OCI-LY3 (cell line): ENCODE data around the gene ARPP19.
"Not testable (repeated sequence)": the region's sequence is repeated elsewhere in the genome, so short reads cannot be mapped to it uniquely, and the experiment has no call there.

Experiments used
- H2AFZ ChIP-seq: fragments of 200-600, 300-600 bp; shearing (Covaris generic); 2 replicates; pipeline ENCODE4 v1.6.0; 2014; ENCODE audit warnings: antibody characterized with exemption, low read depth, low read length
- H3K27ac ChIP-seq: fragments of 200-600, 300-600 bp; sonication (generic); 2 replicates; pipeline ENCODE4 v1.5.1; 2014; ENCODE audit warnings: mild to moderate bottlenecking, low read length, moderate library complexity, mixed read lengths
- H3K27me3 ChIP-seq: fragments of 200-600, 300-600 bp; sonication (generic); 2 replicates; pipeline ENCODE4 v1.6.1; 2014; ENCODE audit warnings: low read depth, low read length, mixed read lengths
- H3K36me3 ChIP-seq: fragments of 200-600, 300-600 bp; sonication (generic); replicated peaks from 2 replicates; pipeline ENCODE3; 2014; ENCODE audit warnings: low read depth, low read length, mixed read lengths
- H3K4me1 ChIP-seq: fragments of 300-600, 200-600 bp; sonication (generic); 2 replicates; pipeline ENCODE4 v1.6.1; 2014; ENCODE audit warnings: low read length, mixed read lengths
- H3K4me2 ChIP-seq: fragments of 200-600, 300-600 bp; sonication (generic); 2 replicates; pipeline ENCODE4 v1.6.1; 2014; ENCODE audit warnings: low read length, mixed read lengths
- H3K4me3 ChIP-seq: fragments of 300-600, 200-600 bp; sonication (generic); 2 replicates; pipeline ENCODE4 v1.5.1; 2014; ENCODE audit warnings: antibody characterized with exemption, mild to moderate bottlenecking, low read length, moderate library complexity
- H3K79me2 ChIP-seq: fragments of 300-600, 200-600 bp; shearing (Covaris generic); 2 replicates; pipeline ENCODE4 v1.6.1; 2014; ENCODE audit warnings: mild to moderate bottlenecking, low read length, mixed read lengths
- H3K9ac ChIP-seq: fragments of 300-600, 200-600 bp; shearing (Covaris generic); 2 replicates; pipeline ENCODE4 v1.6.0; 2014; ENCODE audit warnings: mild to moderate bottlenecking, low read length, moderate library complexity
- H3K9me3 ChIP-seq: fragments of 200-600, 300-600 bp; shearing (Covaris generic); 2 replicates; pipeline ENCODE4 v1.6.1; 2014; ENCODE audit warnings: low read length, mixed read lengths; ENCODE audit not compliant: insufficient read depth
- H4K20me1 ChIP-seq: fragments of 200-600, 300-600 bp; sonication (generic); 2 replicates; pipeline ENCODE4 v1.6.1; 2016; ENCODE audit warnings: low read length, mixed read lengths; ENCODE audit not compliant: insufficient read depth
- EZH2phosphoT487 ChIP-seq: fragments of 200-600 bp; shearing (Covaris generic); IDR thresholded peaks from 2 replicates; pipeline ENCODE4 v1.6.1; 2018; ENCODE audit warnings: antibody characterized with exemption, mixed run types, low read depth
- TF ChIP-seq, protein P1 (sequence below): fragments of 200-600, 300-600 bp; sonication (generic); IDR thresholded peaks from 2 replicates; pipeline ENCODE4 v1.5.1; 2014; ENCODE audit warnings: antibody characterized with exemption, low read length, low read depth

Gene ARPP19

DNA sequence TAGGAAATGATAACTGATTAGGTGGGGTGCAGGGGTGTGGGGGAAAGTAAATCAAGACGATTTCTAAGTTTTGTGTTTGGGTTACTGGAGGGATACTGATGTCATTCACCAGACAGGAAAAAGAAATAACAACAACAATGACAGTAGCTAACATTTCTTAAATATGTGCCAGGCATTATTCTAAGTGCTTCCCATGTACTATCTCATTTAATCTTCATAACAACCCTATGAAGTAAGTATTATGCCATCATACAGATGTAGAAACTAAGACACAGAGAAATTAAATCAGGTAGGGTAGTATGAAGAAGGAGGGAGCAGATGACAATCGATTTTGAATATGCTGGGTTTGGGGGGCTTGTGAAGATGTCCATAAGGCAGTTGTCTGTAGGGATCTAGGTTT is 53.5 kb downstream of the ARPP19 start:
- Histone ChIP-seq H3K27ac (no peak overlapping the region), H3K36me3 (no peaks in the 10 kb centered on the region), H3K4me2 (no peak overlapping the region), H3K9me3 (no peaks in the 10 kb centered on the region), H4K20me1 (peaks cover 55% of the 10 kb centered on the region), H3K27me3 (no peaks in the 10 kb centered on the region), H3K4me3 (no peak overlapping the region), H3K79me2 (peaks cover 87% of the 10 kb centered on the region), H2AFZ (no peak overlapping the region), H3K9ac (no peak overlapping the region), H3K4me1 (no peaks in the 10 kb centered on the region)
- no peak for TF ChIP-seq EZH2phosphoT487
- TF ChIP-seq, protein P1, sequence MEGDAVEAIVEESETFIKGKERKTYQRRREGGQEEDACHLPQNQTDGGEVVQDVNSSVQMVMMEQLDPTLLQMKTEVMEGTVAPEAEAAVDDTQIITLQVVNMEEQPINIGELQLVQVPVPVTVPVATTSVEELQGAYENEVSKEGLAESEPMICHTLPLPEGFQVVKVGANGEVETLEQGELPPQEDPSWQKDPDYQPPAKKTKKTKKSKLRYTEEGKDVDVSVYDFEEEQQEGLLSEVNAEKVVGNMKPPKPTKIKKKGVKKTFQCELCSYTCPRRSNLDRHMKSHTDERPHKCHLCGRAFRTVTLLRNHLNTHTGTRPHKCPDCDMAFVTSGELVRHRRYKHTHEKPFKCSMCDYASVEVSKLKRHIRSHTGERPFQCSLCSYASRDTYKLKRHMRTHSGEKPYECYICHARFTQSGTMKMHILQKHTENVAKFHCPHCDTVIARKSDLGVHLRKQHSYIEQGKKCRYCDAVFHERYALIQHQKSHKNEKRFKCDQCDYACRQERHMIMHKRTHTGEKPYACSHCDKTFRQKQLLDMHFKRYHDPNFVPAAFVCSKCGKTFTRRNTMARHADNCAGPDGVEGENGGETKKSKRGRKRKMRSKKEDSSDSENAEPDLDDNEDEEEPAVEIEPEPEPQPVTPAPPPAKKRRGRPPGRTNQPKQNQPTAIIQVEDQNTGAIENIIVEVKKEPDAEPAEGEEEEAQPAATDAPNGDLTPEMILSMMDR, result no peak

GRCh38 chr15:52514482-52514881 is 54.3 kb downstream of the ARPP19 start:
- Histone ChIP-seq H3K4me2 (no peak overlapping the region), H3K27ac (no peak overlapping the region), H3K9me3 (no peaks in the 10 kb centered on the region), H3K4me3 (no peak overlapping the region), H3K27me3 (no peaks in the 10 kb centered on the region), H2AFZ (no peak overlapping the region), H4K20me1 (peaks cover 56% of the 10 kb centered on the region), H3K36me3 (no peaks in the 10 kb centered on the region), H3K4me1 (peaks cover 5% of the 10 kb centered on the region; the same call in 1 of the 2 replicates), H3K9ac (no peak overlapping the region), H3K79me2 (peaks cover 87% of the 10 kb centered on the region)
- no peak for TF ChIP-seq EZH2phosphoT487
- TF ChIP-seq, protein P1, result no peak

DNA sequence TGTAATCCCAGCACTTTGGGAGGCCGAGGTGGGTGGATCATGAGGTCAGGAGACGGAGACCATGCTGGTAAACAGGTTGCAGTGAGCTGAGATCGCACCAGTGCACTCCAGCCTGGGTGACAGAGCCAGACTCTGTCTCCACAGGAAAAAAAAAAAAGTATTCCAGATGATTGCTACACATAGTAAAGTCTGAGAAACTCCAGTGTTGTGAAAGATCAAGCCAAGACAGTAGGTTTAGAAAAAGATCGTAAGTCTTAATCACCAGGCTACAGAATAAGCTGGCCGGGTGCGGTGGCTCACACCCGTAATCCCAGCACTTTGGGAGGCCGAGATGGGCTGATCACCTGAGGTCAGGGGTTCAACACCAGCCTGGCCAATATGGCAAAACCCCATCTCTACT is 56.0 kb downstream of the ARPP19 start:
- not testable (repeated sequence) for H3K4me3 ChIP-seq, H3K9me3 ChIP-seq, H3K9ac ChIP-seq, H2AFZ ChIP-seq, H3K27ac ChIP-seq, H3K27me3 ChIP-seq, H3K4me1 ChIP-seq, H3K36me3 ChIP-seq, H3K4me2 ChIP-seq
- peaks cover 88% of the 10 kb centered on the region for H3K79me2 ChIP-seq
- H4K20me1 ChIP-seq, result peaks cover 53% of the 10 kb centered on the region

- peaks cover 46% of the 10 kb centered on the region for H4K20me1 ChIP-seq
- TF ChIP-seq EZH2phosphoT487, result no peak
- TF ChIP-seq, protein P1, result no peak
- no peaks in the 10 kb centered on the region for H3K36me3 ChIP-seq
- no peak overlapping the region for H3K4me3 ChIP-seq
- H3K79me2 ChIP-seq, result peaks cover 88% of the 10 kb centered on the region
- H3K4me2 ChIP-seq, result no peak overlapping the region
- peaks cover 13% of the 10 kb centered on the region; the same call in 1 of the 2 replicates for H3K4me1 ChIP-seq
- no peaks in the 10 kb centered on the region for H3K9me3 ChIP-seq
- no peak overlapping the region for H3K27ac ChIP-seq
- H3K27me3 ChIP-seq, result no peaks in the 10 kb centered on the region
- no peak overlapping the region for H2AFZ ChIP-seq
- H3K9ac ChIP-seq, result no peak overlapping the region
Measured at GRCh38 chr15:52511084-52511483, 57.7 kb downstream of the ARPP19 start.
